GM06990 (cell line): ENCODE data around the gene PQBP1.

Experiments
- DNase-seq: peaks from one replicate; pipeline ENCODE4 v3.0.0-alpha.2; 2011; ENCODE audit not compliant: insufficient read length; ENCODE audit errors: extremely low read depth
- H3K27me3 ChIP-seq: replicated peaks from 2 replicates; pipeline ENCODE4 v1.6.0; 2011; ENCODE audit warnings: low read length; ENCODE audit not compliant: control insufficient read depth, insufficient read depth
- H3K36me3 ChIP-seq: 2 replicates; pipeline ENCODE4 v1.5.1; 2011; ENCODE audit warnings: low read length; ENCODE audit not compliant: control insufficient read depth, insufficient read depth
- H3K4me3 ChIP-seq: replicated peaks from 2 replicates; pipeline ENCODE4 v1.5.1; 2011; ENCODE audit warnings: low read depth, mild to moderate bottlenecking, control low read depth, low read length
- CTCF ChIP-seq: IDR thresholded peaks from 2 replicates; pipeline ENCODE4 v1.5.1; 2011; ENCODE audit warnings: low read length, control low read depth, mild to moderate bottlenecking, inconsistent platforms; ENCODE audit not compliant: insufficient read depth, poor library complexity, severe bottlenecking

PQBP1 gene

GRCh38 chrX:48897157-48897624, 539 bp upstream of the PQBP1 start:
- DNase-seq, result peak; percentile 71
- TF ChIP-seq CTCF, result no peak
- peak overlapping the region; percentile 80 for H3K4me3 ChIP-seq
- H3K36me3 ChIP-seq, result peaks cover 1% of the 10 kb centered on the region
- no peaks in the 10 kb centered on the region for H3K27me3 ChIP-seq

GRCh38 chrX:48899078-48899410, 1.3 kb downstream of the PQBP1 start:
- DNase-seq, result no peak
- TF ChIP-seq CTCF, result no peak
- Histone ChIP-seq H3K36me3 (peaks cover 2% of the 10 kb centered on the region), H3K27me3 (no peaks in the 10 kb centered on the region), H3K4me3 (peak overlapping the region; percentile 80)

GRCh38 chrX:48901069-48901468, 3.3 kb downstream of the PQBP1 start:
- peaks cover 7% of the 10 kb centered on the region for H3K36me3 ChIP-seq
- no peak for TF ChIP-seq CTCF
- H3K4me3 ChIP-seq, result no peak overlapping the region
- DNase-seq, result no peak
- no peaks in the 10 kb centered on the region for H3K27me3 ChIP-seq

GRCh38 chrX:48902135-48902534, 4.4 kb downstream of the PQBP1 start:
- Histone ChIP-seq H3K27me3 (no peaks in the 10 kb centered on the region), H3K36me3 (peaks cover 7% of the 10 kb centered on the region), H3K4me3 (no peak overlapping the region)
- no peak for TF ChIP-seq CTCF
- DNase-seq, result no peak

- Histone ChIP-seq H3K36me3 (peaks cover 7% of the 10 kb centered on the region), H3K4me3 (no peak overlapping the region), H3K27me3 (no peaks in the 10 kb centered on the region)
- DNase-seq, result no peak
- TF ChIP-seq CTCF, result no peak
Observed at GRCh38 chrX:48902776-48903175, 5.0 kb downstream of the PQBP1 start.

- H3K36me3 ChIP-seq, result peaks cover 7% of the 10 kb centered on the region
- no peaks in the 10 kb centered on the region for H3K27me3 ChIP-seq
- TF ChIP-seq CTCF, result no peak
- DNase-seq, result no peak
- H3K4me3 ChIP-seq, result no peak overlapping the region
Observed at GRCh38 chrX:48903290-48903689, 5.6 kb downstream of the PQBP1 start.
